ENCODE measurements around the gene RXRA.

The RXRA gene

GRCh38 chr9:134418354-134418753 lies 92.1 kb downstream of the RXRA start:
- Mint-ChIP-seq H3K4me1 (peaks cover 25% of the 10 kb centered on the region), H3K9me3 (no peaks in the 10 kb centered on the region), H3K27ac (no peak overlapping the region), H3K27me3 (ENCODE audit: low read depth, poor library complexity) (no peaks in the 10 kb centered on the region), H3K4me3 (no peak overlapping the region), H3K36me3 (ENCODE audit: low read depth) (peaks cover 8% of the 10 kb centered on the region)
- DNase-seq: no peak
- no peak for TF ChIP-seq CTCF (IDR thresholded peaks at IDR 0.05)

GRCh38 chr9:134419000-134419683 lies 92.9 kb downstream of the RXRA start:
- H3K4me3 Mint-ChIP-seq: no peak overlapping the region
- H3K9me3 Mint-ChIP-seq: no peaks in the 10 kb centered on the region
- H3K36me3 Mint-ChIP-seq (ENCODE audit: low read depth): peaks cover 8% of the 10 kb centered on the region
- DNase-seq: no peak
- peaks cover 19% of the 10 kb centered on the region for H3K4me1 Mint-ChIP-seq
- TF ChIP-seq CTCF (IDR thresholded peaks at IDR 0.05): no peak
- H3K27me3 Mint-ChIP-seq (ENCODE audit: low read depth, poor library complexity): no peaks in the 10 kb centered on the region
- H3K27ac Mint-ChIP-seq: no peak overlapping the region

- Mint-ChIP-seq H3K4me3 (no peak overlapping the region), H3K27ac (no peak overlapping the region), H3K9me3 (no peaks in the 10 kb centered on the region), H3K36me3 (ENCODE audit: low read depth) (peaks cover 8% of the 10 kb centered on the region), H3K27me3 (ENCODE audit: low read depth, poor library complexity) (no peaks in the 10 kb centered on the region), H3K4me1 (peaks cover 19% of the 10 kb centered on the region)
- TF ChIP-seq CTCF (IDR thresholded peaks at IDR 0.05): peak; percentile 38
- DNase-seq: no peak
Measured at GRCh38 chr9:134419684-134420076, 93.4 kb downstream of the RXRA start.

- Mint-ChIP-seq H3K4me3 (no peak overlapping the region), H3K4me1 (peaks cover 19% of the 10 kb centered on the region), H3K9me3 (no peaks in the 10 kb centered on the region), H3K27me3 (ENCODE audit: low read depth, poor library complexity) (no peaks in the 10 kb centered on the region), H3K27ac (no peak overlapping the region), H3K36me3 (ENCODE audit: low read depth) (peaks cover 8% of the 10 kb centered on the region)
- DNase-seq: no peak
- TF ChIP-seq CTCF (IDR thresholded peaks at IDR 0.05): no peak
Measured at GRCh38 chr9:134420281-134420845, 94.1 kb downstream of the RXRA start.

GRCh38 chr9:134420974-134421432 lies 94.7 kb downstream of the RXRA start:
- no peak for TF ChIP-seq CTCF (IDR thresholded peaks at IDR 0.05)
- peaks cover 8% of the 10 kb centered on the region for H3K36me3 Mint-ChIP-seq (ENCODE audit: low read depth)
- H3K9me3 Mint-ChIP-seq: no peaks in the 10 kb centered on the region
- no peak overlapping the region for H3K4me3 Mint-ChIP-seq
- peaks cover 19% of the 10 kb centered on the region for H3K4me1 Mint-ChIP-seq
- H3K27me3 Mint-ChIP-seq (ENCODE audit: low read depth, poor library complexity): no peaks in the 10 kb centered on the region
- DNase-seq: no peak
- no peak overlapping the region for H3K27ac Mint-ChIP-seq

GRCh38 chr9:134421888-134422287 lies 95.6 kb downstream of the RXRA start:
- Mint-ChIP-seq H3K4me1 (peaks cover 19% of the 10 kb centered on the region), H3K27ac (peak overlapping the region; percentile 59), H3K9me3 (no peaks in the 10 kb centered on the region), H3K27me3 (ENCODE audit: low read depth, poor library complexity) (no peaks in the 10 kb centered on the region), H3K4me3 (no peak overlapping the region), H3K36me3 (ENCODE audit: low read depth) (peaks cover 8% of the 10 kb centered on the region)
- no peak for DNase-seq
- TF ChIP-seq CTCF (IDR thresholded peaks at IDR 0.05): no peak

Measured in nephron progenitor cell (in vitro differentiated cells).